Forelimb muscle (tissue), 1 donor: ENCODE measurements around the gene F3. TPM values are rescaled to one million over a fixed set of nuclear protein-coding genes. Genes with fewer than 3 reads are reported as not detected.

Source experiments
- DNase-seq: peaks from one replicate; pipeline ENCODE4 v3.0.0-alpha.2; 2013; ENCODE audit warnings: low read depth
- polyA plus RNA-seq: library from polyadenylated mRNA; unstranded; fragments of 120-200 nt; gene quantifications from one replicate; pipeline ENCODE4 v1.2.1, GENCODE V29; 2013; ENCODE audit not compliant: insufficient read length

Gene F3
- polyA plus RNA-seq, 1 donor, result 2.2 TPM

DNA sequence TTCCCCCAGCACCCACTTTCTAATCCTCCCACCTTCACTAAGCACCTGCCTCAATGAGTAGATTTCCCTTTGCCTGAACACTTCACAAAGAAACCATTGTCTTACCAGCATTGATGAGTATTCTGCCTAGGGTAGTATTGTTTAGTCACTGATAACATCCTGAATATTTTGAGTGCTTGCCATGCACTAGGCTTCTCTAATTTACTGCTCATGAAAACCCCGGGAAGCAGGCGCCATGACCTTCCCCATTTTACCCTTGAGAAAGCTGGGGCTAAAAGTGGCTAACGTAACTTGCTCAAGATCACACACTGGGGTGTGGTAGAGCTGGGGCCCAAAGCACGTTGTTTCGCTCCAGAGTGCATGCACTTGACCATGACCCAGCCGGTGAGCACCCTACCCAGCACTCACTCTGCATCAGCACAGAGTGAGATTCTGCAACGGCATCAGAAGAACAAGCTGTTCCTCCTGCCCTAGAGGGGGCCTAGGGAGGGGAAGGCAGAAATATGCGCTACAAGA, 10.6 kb upstream of the F3 start:
- DNase-seq, result no peak

DNA sequence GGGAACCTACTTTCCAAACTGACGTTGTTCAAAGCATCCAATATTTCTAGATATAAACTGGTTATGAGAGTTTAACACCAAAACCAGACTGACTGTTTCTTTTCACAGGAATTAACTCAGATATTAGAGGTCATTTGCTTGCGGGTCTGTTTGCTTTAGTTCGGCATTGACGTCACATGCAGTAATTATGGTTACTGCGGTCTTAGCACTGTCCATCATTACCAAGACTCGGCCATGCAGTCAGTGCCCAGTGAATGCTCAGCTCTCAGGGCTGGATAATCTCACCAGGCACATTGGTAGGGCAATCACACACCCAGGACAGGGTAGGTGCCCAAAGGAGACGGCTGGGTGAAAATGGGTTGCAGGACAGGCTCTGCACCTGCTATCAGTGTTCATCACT, 9.9 kb upstream of the F3 start:
- no peak for DNase-seq

DNA sequence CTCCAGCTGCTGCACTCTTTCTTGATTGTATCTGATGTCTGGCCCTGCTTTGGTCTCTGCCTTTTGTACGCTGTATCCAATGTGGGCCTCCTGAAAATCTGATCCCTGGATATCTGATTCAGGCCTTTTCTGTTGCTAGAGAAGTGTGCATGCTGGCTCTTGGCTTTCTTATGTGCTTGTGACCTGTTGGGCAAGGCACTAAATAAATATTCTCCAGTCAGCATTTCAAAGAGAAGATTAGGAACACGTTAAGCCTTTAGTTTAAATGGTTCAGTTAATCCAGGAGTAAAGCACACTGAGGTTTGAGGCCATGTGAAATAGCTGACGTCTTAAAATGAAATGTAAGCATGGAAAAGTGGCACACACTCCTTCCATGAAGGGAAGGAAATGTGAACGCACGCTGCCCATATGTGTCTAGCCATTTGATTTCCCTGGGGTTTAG, 9.3 kb upstream of the F3 start:
- no peak for DNase-seq

DNA sequence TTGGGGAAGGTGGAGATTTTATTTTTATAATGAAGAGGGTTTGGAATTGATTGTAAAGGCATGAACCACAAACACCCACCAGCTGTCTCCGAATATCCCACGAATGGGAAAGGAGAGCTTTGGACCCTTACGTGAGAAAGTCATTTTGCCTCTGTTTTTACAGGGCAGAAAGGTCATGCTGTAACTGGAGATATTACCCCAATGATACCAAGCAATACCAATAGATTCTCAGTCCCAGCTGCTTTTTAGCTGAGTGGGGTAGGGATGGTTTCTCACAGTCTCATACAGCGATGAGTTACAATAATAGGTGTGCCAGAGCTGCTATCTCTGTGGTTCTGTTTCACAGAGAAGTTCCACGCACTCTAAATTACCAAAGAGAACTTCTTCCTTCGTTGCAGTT, 8.8 kb upstream of the F3 start:
- DNase-seq, result no peak

DNA sequence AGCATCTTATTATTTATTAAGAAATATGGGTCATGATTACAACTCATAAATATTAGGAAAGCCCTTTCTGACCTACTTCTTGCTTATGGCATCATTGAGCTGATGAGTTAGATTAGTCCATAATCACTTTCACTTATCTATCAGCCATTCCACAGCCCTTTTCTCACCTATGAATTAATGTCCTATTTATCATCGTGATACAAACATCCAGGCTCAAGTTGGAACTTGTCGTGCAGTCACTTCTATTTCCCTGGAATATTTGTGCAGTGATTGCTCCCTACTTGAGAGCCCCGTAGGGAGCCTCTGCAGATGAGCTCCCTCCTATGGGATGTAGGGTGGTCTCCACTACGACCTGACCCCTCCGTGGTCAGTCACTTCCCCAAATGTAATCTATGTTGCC, 8.1 kb upstream of the F3 start:
- no peak for DNase-seq

DNA sequence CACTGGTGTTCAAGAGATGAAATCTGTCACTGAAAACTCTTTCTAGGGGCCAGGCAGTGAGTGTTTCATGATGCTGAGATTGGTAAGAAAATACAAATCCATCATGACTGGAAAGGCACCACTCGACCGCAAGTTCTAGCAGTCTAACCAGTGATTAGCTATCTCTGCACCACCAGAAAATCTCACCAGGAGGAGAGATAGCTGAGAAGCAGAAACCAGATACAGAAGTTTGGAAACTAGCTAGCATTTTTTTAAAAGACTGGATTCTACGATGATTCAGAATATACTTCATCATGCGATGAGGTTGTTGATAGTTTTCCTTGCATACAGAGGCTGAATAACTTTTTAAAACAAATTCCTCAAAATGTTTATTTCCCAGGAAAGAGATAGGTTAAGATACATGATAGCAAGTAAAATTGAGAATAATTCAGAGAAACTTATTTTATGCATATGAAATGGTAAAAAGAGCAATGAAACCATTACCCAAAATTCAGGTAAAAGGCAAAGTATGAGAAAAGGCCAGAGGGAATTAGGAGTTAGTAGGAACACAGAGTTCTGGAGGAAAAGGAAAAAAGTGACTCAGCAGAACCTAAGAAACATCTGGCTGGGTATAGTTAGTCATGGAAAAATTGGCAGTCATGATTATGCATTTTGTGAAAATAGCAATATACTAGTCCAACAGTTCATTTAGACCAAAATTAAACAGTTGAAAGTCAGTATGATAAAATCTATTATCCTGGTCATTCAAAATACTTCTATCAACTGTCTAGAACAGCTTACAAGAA, 3.3 kb upstream of the F3 start:
- no peak for DNase-seq

DNA sequence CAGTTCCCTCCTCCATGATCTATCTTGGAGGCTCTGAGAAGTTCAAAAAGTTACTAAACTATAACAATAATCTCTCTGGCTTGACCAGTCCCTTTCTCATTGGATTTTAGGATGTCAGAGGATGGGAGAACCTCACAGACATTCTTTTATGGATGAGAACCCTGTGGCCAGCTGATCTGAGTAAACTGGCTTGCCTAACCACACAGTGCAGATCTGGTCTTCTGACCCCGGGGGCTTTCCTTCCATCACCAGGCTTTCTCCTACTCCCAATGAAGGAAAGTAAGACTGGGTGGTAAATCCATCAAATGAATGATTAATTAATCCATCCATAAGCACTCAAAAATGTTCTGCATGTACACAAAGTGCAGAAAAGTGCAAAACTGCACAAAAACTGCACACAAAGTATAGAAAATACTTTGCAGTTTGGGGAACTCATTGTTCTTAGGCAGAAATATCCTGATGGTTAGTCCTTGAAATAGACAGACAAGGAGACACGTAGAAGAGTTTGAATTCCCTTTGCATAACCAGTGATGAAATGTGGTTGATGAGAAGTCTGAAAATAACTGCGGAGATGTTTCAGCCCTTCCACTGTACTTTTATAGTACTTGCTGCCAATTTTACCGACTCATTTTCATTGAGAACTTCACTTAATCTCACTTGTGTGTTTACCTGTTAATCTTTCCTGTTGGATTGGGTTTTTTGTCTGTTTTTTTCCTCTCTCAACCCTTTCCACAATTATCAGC, 2.5 kb upstream of the F3 start:
- no peak for DNase-seq

DNA sequence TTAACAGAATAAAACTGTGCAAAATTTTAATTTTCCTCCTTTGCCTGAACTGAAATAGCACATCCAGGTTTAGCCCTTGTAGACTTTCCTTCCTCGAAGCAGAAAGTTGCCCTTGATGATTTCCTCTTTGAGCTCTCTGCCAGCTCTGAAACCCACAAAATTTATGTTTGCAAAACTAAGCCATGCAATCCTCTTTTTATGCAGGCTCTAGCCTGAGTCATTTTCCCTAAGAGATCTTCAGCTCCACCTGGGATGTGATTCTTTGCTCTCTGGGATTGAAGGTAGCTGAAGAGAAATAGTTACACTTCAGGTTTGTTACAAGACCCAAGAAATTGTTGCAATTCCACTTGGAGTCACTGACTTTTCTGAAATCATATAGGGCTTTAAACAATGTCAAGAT, 1.4 kb upstream of the F3 start:
- DNase-seq, result no peak

DNA sequence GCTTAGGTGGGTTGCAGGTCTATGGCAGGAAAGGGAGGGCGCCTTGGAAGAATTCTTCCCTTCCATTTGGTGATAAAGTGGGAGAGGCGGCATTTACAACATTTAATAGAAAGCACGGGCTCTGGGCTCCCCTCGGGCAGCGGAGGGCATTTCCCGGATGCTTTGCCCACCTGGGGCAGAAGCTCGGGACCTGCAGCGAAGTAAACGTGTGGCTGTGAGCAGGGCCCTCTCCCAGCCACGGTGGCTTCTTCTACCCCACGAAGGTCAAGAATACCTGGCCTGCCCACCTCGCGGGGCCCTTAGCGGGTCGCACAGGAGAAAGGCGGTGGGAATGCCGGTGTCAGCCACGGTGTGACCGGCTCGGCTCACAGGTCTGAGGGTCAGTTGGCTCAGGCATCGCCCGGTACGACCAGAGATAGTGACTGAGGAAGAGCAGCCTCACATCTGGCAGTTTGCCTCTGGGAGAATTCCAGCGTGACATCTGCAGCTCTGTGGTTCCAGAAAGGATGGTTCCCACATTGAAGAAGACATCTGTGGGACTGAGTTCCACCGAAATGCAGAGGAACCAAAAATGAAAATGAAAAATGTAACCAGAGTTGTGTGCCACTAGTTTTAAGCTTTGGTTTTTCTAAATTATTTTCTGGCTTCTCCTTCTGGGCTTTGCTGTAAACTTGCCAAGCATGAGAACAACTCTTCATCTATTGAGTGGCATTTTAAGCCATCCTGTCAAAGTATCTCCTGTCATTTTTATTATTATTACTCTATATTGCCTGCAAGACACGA, 720 bp upstream of the F3 start:
- no peak for DNase-seq

DNA sequence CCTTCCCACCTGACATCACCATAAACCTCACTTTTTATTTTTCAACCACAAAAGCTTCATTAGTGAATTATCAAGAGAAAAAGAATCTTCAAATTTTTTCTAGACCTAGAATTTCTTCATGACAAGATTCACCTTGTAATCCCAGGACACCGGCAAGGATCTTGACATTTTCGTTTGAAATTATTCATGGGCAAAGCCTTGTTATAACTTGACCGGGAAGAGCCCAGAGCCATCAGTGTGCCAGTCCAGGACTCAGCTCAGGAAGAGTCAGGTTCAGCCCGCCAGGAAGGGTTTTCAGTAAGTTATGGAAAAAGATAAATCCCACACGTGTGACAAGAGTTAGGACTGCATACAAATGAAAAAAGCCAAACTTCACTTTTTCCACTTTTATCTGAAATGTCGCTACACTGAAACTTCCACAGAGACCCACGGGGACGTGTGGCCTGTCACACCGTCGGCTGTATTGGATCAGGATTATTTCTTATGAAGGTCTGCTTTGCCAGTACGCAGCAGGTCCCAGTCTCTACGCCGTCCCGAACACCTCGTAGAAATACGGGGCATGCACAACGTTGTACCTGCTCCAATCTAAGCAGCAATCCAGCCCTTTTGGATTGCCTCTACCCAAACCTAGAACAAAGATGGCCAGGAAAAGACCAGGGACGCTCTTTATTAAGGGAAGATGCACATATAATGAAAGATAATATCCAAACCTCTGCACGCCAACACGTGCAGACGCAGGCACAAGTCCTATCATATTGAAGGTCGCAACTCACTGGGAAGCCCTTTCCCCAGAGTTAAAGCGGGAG, 916 bp downstream of the F3 start:
- no peak for DNase-seq

DNA sequence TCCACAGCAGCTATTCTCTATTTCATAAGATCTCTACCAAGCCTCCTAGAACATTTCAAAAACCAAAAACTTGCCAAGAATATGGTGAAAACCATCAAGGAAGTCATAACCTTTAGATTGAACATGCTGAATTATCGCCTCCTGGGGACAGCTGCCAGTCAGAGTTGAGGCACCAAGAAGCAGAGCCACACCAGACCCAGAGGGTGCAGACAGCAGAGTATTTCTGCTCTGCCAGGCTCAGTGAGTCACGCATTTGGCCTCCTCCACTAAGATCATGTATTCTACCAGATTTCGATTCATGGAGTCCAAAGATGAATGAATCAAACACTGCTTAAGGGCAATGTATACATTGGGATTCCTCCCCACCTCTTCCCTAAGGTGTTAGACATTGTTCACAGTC, 2.1 kb downstream of the F3 start:
- no peak for DNase-seq

DNA sequence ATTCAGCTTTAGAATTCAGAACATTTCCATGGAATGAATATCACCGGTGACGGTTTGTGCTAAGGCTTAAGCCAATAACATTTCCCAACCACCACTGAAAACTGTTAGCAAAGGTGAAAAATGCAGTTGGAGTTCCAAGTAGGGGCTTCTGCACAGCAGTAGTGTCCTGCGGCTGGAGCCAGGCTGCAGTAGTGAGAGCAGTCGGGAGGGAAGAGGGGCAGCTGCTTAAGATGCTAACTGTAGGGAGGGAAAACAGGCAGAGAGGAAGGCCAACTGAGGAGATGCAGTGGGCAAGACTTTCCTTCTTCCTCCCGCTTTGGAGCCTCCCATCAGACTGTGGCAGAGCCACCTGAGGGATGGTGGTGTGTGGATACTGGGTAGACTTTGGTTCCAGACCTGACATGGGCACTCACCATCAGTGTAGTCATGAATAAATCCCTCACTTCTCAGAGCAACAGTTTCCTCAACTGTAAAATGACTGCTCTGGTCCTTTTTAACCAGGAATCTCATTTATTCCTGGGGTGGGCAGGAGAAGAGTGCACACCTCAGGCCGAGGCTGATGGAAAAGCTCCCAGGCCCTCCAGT, 3.2 kb downstream of the F3 start:
- DNase-seq, result no peak

DNA sequence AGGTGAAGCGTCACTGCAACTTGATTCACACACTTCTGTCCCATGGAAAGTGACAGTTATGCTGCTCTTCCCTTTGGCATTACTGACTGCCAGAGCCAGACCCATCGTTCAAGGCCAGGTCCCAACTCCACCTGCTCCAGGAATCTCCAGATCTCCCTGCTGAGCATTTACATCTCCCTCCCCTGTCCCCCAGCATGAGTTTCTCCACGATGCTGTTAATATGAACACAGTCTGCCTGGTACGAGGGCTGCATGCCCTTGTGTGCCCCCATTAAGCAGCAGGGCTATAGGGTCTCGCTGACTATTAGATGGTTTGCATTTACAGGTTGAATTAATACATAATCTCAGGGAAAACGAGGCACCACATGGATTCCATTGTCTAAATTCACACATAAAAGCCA, 4.3 kb downstream of the F3 start:
- DNase-seq, result no peak

DNA sequence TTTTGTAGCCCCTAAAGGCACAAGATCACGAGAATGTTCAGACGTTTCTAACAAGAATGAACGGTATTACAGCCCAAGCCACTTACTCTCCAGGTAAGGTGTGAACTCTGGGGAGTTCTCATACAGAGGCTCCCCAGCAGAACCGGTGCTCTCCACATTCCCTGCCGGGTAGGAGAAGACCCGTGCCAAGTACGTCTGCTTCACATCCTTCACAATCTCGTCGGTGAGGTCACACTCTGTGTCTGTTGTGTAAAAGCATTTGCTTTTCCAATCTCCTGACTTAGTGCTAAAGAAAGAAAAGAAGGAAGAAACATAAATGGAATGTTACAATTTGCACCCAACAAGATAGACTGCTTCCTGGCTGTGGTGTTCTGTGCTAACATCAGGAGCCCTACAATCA, 5.7 kb downstream of the F3 start:
- no peak for DNase-seq

DNA sequence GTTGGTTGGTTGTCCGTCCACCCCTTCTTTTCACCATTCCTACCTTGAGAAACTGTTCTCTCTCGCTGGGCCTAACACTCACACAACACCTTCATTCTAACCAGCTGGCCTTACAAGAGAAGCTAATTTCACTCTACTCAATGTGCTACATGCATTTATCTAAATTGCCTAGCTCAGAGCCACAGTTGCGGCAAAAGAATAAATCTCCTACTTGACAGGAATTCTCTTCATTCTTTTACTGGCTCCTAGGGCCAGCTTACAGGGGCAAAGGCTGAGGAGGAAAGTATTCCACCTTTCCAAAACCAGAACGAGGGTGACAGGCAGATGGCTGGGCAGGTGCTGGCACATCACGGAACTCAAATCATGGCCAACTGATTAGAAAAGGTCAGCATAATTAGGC, 6.5 kb downstream of the F3 start:
- no peak for DNase-seq

DNA sequence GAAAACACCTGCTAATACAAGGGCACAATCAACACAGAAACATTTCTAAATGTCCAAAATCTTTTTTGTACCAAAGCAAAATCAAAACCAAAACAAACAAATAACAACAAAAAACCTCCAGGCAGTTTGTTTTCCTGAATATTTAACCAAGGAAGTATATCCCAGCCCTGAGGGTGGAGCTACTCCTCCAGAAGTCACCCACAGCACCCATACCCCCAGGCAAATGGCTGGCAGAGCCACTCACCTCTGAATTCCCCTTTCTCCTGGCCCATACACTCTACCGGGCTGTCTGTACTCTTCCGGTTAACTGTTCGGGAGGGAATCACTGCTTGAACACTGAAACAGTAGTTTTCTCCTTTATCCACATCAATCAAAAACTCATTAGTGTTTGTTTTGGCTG, 9.5 kb downstream of the F3 start:
- no peak for DNase-seq

DNA sequence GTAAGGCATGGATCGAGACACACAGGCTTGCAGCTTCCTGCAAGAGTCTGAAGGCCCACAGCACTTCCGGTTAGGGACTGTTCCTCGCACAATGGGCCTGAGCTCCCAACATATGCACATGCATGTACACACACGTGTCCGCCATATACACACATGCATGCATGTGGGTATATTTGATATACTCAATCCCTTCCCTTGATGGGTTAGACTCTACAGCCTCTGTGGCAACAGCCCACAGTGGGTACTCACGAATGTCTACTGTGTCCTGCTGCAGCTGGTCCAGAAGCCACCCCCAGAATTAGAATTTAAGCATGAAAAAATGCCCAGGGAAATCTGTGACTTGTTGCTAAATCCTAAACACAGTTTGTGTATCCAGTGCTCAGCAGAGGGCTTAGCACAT, 9.9 kb downstream of the F3 start:
- no peak for DNase-seq

DNA sequence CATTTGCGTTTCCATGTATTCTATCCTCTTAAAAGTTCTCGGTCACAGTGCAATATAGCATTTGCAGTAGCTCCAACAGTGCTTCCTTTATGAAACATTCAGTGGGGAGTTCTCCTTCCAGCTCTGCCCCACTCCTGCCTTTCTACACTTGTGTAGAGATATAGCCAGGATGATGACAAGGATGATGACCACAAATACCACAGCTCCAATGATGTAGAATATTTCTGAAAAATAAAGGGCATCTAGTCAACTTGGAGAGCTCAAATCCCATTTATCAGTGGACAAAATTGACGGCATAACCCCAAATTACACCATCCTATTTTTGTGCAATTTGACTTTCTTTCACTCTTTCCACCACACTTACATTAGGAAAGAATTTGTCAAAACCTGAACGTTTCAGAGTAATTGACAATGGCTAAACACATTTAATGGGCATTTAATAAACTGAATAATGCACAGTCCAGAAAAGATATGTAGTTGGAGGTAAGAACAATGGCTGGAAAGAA, 11.1 kb downstream of the F3 start:
- DNase-seq, result no peak

DNA sequence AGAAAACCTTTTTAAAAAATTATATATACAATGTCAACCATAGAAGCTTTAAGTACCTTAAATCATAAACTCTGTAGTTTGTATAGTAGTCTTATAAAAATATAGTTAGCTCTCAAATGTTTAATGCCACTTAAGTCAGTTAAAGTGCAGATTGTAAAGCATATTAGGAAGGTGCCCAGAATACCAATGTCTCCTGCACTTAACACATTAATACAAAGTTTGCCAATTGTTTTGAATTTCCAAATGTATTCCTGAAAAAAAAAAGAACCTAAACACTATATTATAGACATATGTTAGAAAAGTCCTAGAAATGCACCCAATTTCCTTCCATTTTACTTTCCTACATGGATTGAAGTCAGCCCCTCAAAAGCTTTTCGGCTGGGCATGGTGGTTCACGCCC, 12.1 kb downstream of the F3 start:
- no peak for DNase-seq

DNA sequence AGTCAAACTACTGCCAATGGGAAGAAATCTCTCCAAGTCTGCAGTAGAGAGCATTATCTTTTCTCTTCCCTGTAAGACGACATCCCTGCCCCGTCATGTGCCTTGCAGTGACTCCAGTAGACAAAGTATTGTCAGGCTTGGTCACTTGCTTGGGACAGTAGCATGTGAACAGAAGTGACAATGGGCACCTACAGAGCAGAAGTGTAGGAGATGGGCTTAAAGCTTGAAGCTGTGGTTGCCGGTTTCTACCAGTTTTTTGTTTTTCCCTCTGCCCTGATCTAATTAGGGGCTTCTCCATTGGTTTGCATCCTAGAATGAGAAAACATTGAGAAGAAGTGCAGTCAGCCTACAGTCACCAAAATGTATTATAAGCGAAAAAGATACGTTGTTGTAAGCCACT, 12.7 kb downstream of the F3 start:
- DNase-seq, result no peak

DNA sequence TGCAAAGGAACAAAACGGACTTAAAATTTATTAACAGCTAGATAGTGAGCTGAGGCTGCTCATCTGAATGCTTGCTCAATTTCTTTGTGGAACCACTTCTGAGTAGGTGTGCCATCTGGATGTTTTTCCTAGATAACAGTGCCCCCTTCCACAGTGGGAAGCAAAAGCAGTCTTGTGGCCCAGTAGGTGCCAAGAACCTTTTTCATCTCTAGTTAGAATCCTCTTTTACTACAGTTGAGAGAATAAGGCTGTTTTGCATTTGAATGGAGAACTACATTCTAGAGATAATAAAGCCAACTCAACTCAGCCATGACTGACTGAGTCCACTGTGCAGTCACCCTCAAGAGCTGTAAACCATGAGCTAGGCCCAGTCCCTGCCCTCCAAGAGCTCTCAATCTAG, 13.3 kb downstream of the F3 start:
- DNase-seq, result no peak
